T1000 (cell line): ENCODE measurements around the gene SLC45A2.
"Not testable (repeated sequence)": the region's sequence is repeated elsewhere in the genome, so short reads cannot be mapped to it uniquely, and the experiment has no call there.

ENCODE experiments used
- DNase-seq: peaks from one replicate; lab custom pipeline; 2025; ENCODE audit warnings: mixed read lengths; lab: John Stamatoyannopoulos, UW

SLC45A2 gene

GRCh38 chr5:33925278-33925677 lies 59.2 kb downstream of the SLC45A2 start:
- no peak for DNase-seq

- no peak for DNase-seq
These were observed 63.5 kb downstream of the SLC45A2 start for GRCh38 chr5:33921002-33921401.

GRCh38 chr5:33914844-33915243 lies 69.6 kb downstream of the SLC45A2 start:
- not testable (repeated sequence) for DNase-seq

GRCh38 chr5:33906248-33906647 lies 78.2 kb downstream of the SLC45A2 start:
- DNase-seq = not testable (repeated sequence)

- no peak for DNase-seq
These were observed 79.1 kb downstream of the SLC45A2 start for GRCh38 chr5:33905381-33905780.

GRCh38 chr5:33903118-33903517 lies 81.4 kb downstream of the SLC45A2 start:
- no peak for DNase-seq

GRCh38 chr5:33901156-33901555 lies 83.3 kb downstream of the SLC45A2 start:
- no peak for DNase-seq
